Upper lobe of right lung (tissue), 1 donor: ENCODE measurements around the gene SEC31A. TPM values are rescaled to one million over a fixed set of nuclear protein-coding genes. Genes with fewer than 3 reads are reported as not detected.

Experiments
- ATAC-seq: fragments of 200-7000 bp; cut with Tn5 transposase; one replicate; pipeline ENCODE4 v1.9.1; 2020; ENCODE audit warnings: mild to moderate bottlenecking, moderate library complexity
- DNase-seq: peaks from one replicate; pipeline ENCODE4 v3.0.0-alpha.2; 2020
- H3K27ac ChIP-seq: fragments of 200-600 bp; one replicate; pipeline ENCODE4 v1.8.0; 2022
- H3K27me3 ChIP-seq: fragments of 200-600 bp; one replicate; pipeline ENCODE4 v1.8.0; 2022; ENCODE audit warnings: mild to moderate bottlenecking
- H3K36me3 ChIP-seq: fragments of 200-600 bp; one replicate; pipeline ENCODE4 v1.8.0; 2022
- H3K4me1 ChIP-seq: fragments of 200-600 bp; one replicate; pipeline ENCODE4 v1.8.0; 2022
- H3K4me3 ChIP-seq: fragments of 200-600 bp; one replicate; pipeline ENCODE4 v1.8.0; 2022; ENCODE audit warnings: mild to moderate bottlenecking
- H3K9me3 ChIP-seq: fragments of 200-600 bp; one replicate; pipeline ENCODE4 v1.8.0; 2022
- CTCF ChIP-seq: fragments of 200-600 bp; IDR thresholded peaks from one replicate; pipeline ENCODE4 v1.8.0; 2022; ENCODE audit warnings: antibody characterized with exemption
- intact Hi-C: fragments of 100-400 bp; cut with DNase I; formaldehyde crosslinking; loops from one replicate; pipeline ENCODE4 v1.11.0; 2022
- total RNA-seq: library from RNA; stranded (reverse); fragmentation: NEBNext Ultra II Directional; extraction: Animal tissue kit (Norgen Biotek cat#: 25700); gene quantifications from one replicate; pipeline ENCODE4 v1.2.1, GENCODE V29; 2021
- donor health status: DM: no; HTN: yes; CAD: no; lungs with severe emphysema.

Gene SEC31A
- total RNA-seq, 1 donor from 2014 or later = 199 TPM

- Histone ChIP-seq H3K4me3 (no peak overlapping the region), H3K27me3 (no peaks in the 10 kb centered on the region), H3K4me1 (no peaks in the 10 kb centered on the region), H3K27ac (no peak overlapping the region), H3K36me3 (no peaks in the 10 kb centered on the region), H3K9me3 (no peaks in the 10 kb centered on the region)
- ATAC-seq (no peak), DNase-seq (no peak)
- intact Hi-C loops = no loop called here
- no peak for TF ChIP-seq CTCF
Observed at GRCh38 chr4:82785611-82786400, 105.1 kb downstream of the SEC31A start.

- no peaks in the 10 kb centered on the region for H3K4me1 ChIP-seq
- ATAC-seq = no peak
- intact Hi-C loops = no loop called here
Observed at GRCh38 chr4:82784681-82785610, 106.0 kb downstream of the SEC31A start.

GRCh38 chr4:82782626-82783345 is 108.2 kb downstream of the SEC31A start:
- intact Hi-C loops = no loop called here
- Histone ChIP-seq H3K27ac (no peak overlapping the region), H3K36me3 (no peaks in the 10 kb centered on the region), H3K27me3 (no peaks in the 10 kb centered on the region), H3K4me1 (no peaks in the 10 kb centered on the region), H3K9me3 (no peaks in the 10 kb centered on the region), H3K4me3 (no peak overlapping the region)
- ATAC-seq (peak; percentile 88), DNase-seq (no peak)
- TF ChIP-seq CTCF = no peak

More at GRCh38 chr4:82784681-82785610, 106.0 kb downstream of the SEC31A start:
- Histone ChIP-seq H3K36me3 (no peaks in the 10 kb centered on the region), H3K27me3 (no peaks in the 10 kb centered on the region), H3K4me3 (no peak overlapping the region), H3K27ac (no peak overlapping the region), H3K9me3 (no peaks in the 10 kb centered on the region)
- no peak for DNase-seq
- no peak for TF ChIP-seq CTCF

- H3K27ac ChIP-seq = no peak overlapping the region
- intact Hi-C loops = no loop called here
Observed at GRCh38 chr4:82780752-82781231, 110.2 kb downstream of the SEC31A start.

More at GRCh38 chr4:82780752-82781231, 110.2 kb downstream of the SEC31A start:
- no peaks in the 10 kb centered on the region for H3K36me3 ChIP-seq
- no peaks in the 10 kb centered on the region for H3K4me1 ChIP-seq
- no peak overlapping the region for H3K4me3 ChIP-seq
- no peaks in the 10 kb centered on the region for H3K9me3 ChIP-seq
- peak; percentile 78 for DNase-seq
- TF ChIP-seq CTCF = no peak
- peak; percentile 13 for ATAC-seq
- no peaks in the 10 kb centered on the region for H3K27me3 ChIP-seq
